ENCODE measurements around the gene DCC.

Gene DCC

GRCh38 chr18:52496426-52496825 is 156.4 kb downstream of the DCC start:
- H3K36me3 ChIP-seq = no peaks in the 10 kb centered on the region
- no peak overlapping the region for H3K4me3 ChIP-seq (ENCODE audit: low read depth, low read length)
- no peak for DNase-seq
- H3K4me1 ChIP-seq = no peaks in the 10 kb centered on the region
- H3K27me3 ChIP-seq = no peaks in the 10 kb centered on the region
- H3K9me3 ChIP-seq = no peaks in the 10 kb centered on the region
- TF ChIP-seq CTCF (IDR thresholded peaks at IDR 0.05; ENCODE audit: low read depth, low read length) = no peak

- no peaks in the 10 kb centered on the region for H3K4me1 ChIP-seq
- TF ChIP-seq CTCF (IDR thresholded peaks at IDR 0.05; ENCODE audit: low read depth, low read length) = no peak
- no peaks in the 10 kb centered on the region for H3K36me3 ChIP-seq
- H3K27me3 ChIP-seq = no peaks in the 10 kb centered on the region
- no peaks in the 10 kb centered on the region for H3K9me3 ChIP-seq
- no peak for DNase-seq
- H3K4me3 ChIP-seq (ENCODE audit: low read depth, low read length) = no peak overlapping the region
Observed at GRCh38 chr18:52499016-52499415, 159.0 kb downstream of the DCC start.

GRCh38 chr18:52499644-52500043 is 159.6 kb downstream of the DCC start:
- no peaks in the 10 kb centered on the region for H3K27me3 ChIP-seq
- no peak for DNase-seq
- H3K4me1 ChIP-seq = no peaks in the 10 kb centered on the region

GRCh38 chr18:52504589-52504988 is 164.6 kb downstream of the DCC start:
- H3K4me3 ChIP-seq (ENCODE audit: low read depth, low read length) = no peak overlapping the region
- no peaks in the 10 kb centered on the region for H3K9me3 ChIP-seq
- no peaks in the 10 kb centered on the region for H3K27me3 ChIP-seq
- no peak for TF ChIP-seq CTCF (IDR thresholded peaks at IDR 0.05; ENCODE audit: low read depth, low read length)
- no peak for DNase-seq
- H3K4me1 ChIP-seq = no peaks in the 10 kb centered on the region
- H3K36me3 ChIP-seq = no peaks in the 10 kb centered on the region

More at GRCh38 chr18:52499644-52500043, 159.6 kb downstream of the DCC start:
- Histone ChIP-seq H3K9me3 (no peaks in the 10 kb centered on the region), H3K36me3 (no peaks in the 10 kb centered on the region), H3K4me3 (ENCODE audit: low read depth, low read length) (no peak overlapping the region)
- no peak for TF ChIP-seq CTCF (IDR thresholded peaks at IDR 0.05; ENCODE audit: low read depth, low read length)

- Histone ChIP-seq H3K9me3 (no peaks in the 10 kb centered on the region), H3K4me1 (no peaks in the 10 kb centered on the region), H3K4me3 (ENCODE audit: low read depth, low read length) (no peak overlapping the region), H3K36me3 (no peaks in the 10 kb centered on the region), H3K27me3 (no peaks in the 10 kb centered on the region)
- no peak for DNase-seq
- no peak for TF ChIP-seq CTCF (IDR thresholded peaks at IDR 0.05; ENCODE audit: low read depth, low read length)
Observed at GRCh38 chr18:52510139-52510538, 170.1 kb downstream of the DCC start.

GRCh38 chr18:52518086-52518485 is 178.1 kb downstream of the DCC start:
- Histone ChIP-seq H3K4me1 (no peaks in the 10 kb centered on the region), H3K36me3 (no peaks in the 10 kb centered on the region), H3K27me3 (no peaks in the 10 kb centered on the region), H3K9me3 (no peaks in the 10 kb centered on the region), H3K4me3 (ENCODE audit: low read depth, low read length) (no peak overlapping the region)
- no peak for TF ChIP-seq CTCF (IDR thresholded peaks at IDR 0.05; ENCODE audit: low read depth, low read length)
- DNase-seq = no peak

Data from BE2C (cell line).